Measurements from ENCODE around the gene CPNE5.

Gene CPNE5

GRCh38 chr6:36834576-36835341, 4.5 kb downstream of the CPNE5 start:
- no peak for DNase-seq (ENCODE audit: low read depth in 2 of 2)

- no peak for DNase-seq (ENCODE audit: low read depth in 2 of 2)
Observed at GRCh38 chr6:36833182-36833789, 6.0 kb downstream of the CPNE5 start.

GRCh38 chr6:36832313-36832712, 6.9 kb downstream of the CPNE5 start:
- DNase-seq (ENCODE audit: low read depth in 2 of 2), result no peak

- DNase-seq (ENCODE audit: low read depth in 2 of 2), result no peak
Observed at GRCh38 chr6:36830577-36830976, 8.7 kb downstream of the CPNE5 start.

GRCh38 chr6:36829919-36830544, 9.2 kb downstream of the CPNE5 start:
- no peak for DNase-seq (ENCODE audit: low read depth in 2 of 2)

GRCh38 chr6:36827261-36828079, 11.8 kb downstream of the CPNE5 start:
- no peak for DNase-seq (ENCODE audit: low read depth in 2 of 2)

GRCh38 chr6:36826520-36827227, 12.6 kb downstream of the CPNE5 start:
- DNase-seq (ENCODE audit: low read depth in 2 of 2), result no peak

- no peak for DNase-seq (ENCODE audit: low read depth in 2 of 2)
Observed at GRCh38 chr6:36825994-36826393, 13.2 kb downstream of the CPNE5 start.

- DNase-seq (ENCODE audit: low read depth in 2 of 2), result no peak
Observed at GRCh38 chr6:36825452-36825851, 13.8 kb downstream of the CPNE5 start.

- no peak for DNase-seq (ENCODE audit: low read depth in 2 of 2)
Observed at GRCh38 chr6:36824253-36824652, 15.0 kb downstream of the CPNE5 start.

GRCh38 chr6:36823421-36824096, 15.7 kb downstream of the CPNE5 start:
- DNase-seq (ENCODE audit: low read depth in 2 of 2), result no peak

- no peak for DNase-seq (ENCODE audit: low read depth in 2 of 2)
Observed at GRCh38 chr6:36822506-36823269, 16.6 kb downstream of the CPNE5 start.

- DNase-seq (ENCODE audit: low read depth in 2 of 2), result no peak
Observed at GRCh38 chr6:36821581-36822335, 17.5 kb downstream of the CPNE5 start.

GRCh38 chr6:36820700-36821580, 18.3 kb downstream of the CPNE5 start:
- no peak for DNase-seq (ENCODE audit: low read depth in 2 of 2)

- no peak for DNase-seq (ENCODE audit: low read depth in 2 of 2)
Observed at GRCh38 chr6:36818756-36819155, 20.5 kb downstream of the CPNE5 start.

- no peak for DNase-seq (ENCODE audit: low read depth in 2 of 2)
Observed at GRCh38 chr6:36817847-36818246, 21.4 kb downstream of the CPNE5 start.

- no peak for DNase-seq (ENCODE audit: low read depth in 2 of 2)
Observed at GRCh38 chr6:36817176-36817817, 21.9 kb downstream of the CPNE5 start.

Data from stimulated activated CD8-positive, alpha-beta memory T cell treated with anti-CD3 and anti-CD28 coated beads, Interleukin-2, amount 100 ng/mL, for 1 hour (primary cell).